Sigmoid colon (tissue), 7 donors: ENCODE results near the gene A2M. TPM values are rescaled to one million over a fixed set of nuclear protein-coding genes. Genes with fewer than 3 reads are reported as not detected.

Source experiments
- DNase-seq: peaks from one replicate; pipeline ENCODE4 v3.0.0-alpha.2; 2019
- H3K27ac ChIP-seq, 4 donors: fragments of 200-600 bp; sonication (generic); one replicate each; pipeline ENCODE4 v1.5.1; 2016 to 2019; ENCODE audit warnings: mild to moderate bottlenecking in 1 of 4
- H3K27me3 ChIP-seq, 3 donors: fragments of 200-600 bp; sonication (generic); one replicate each; pipeline ENCODE4 v1.5.1; 2019; ENCODE audit warnings: mild to moderate bottlenecking in 1 of 3
- H3K36me3 ChIP-seq, 4 donors: fragments of 200-600 bp; sonication (generic); one replicate each; pipeline ENCODE4 v1.5.1; 2016 to 2019
- H3K4me1 ChIP-seq, 4 donors: fragments of 200-600 bp; sonication (generic); one replicate each; pipeline ENCODE4 v1.5.1; 2017 to 2019
- H3K4me3 ChIP-seq, 4 donors: fragments of 200-600 bp; sonication (generic); one replicate each; pipeline ENCODE4 v1.5.1; 2017 to 2019; ENCODE audit warnings: mild to moderate bottlenecking in 2 of 4, moderate library complexity in 1 of 4
- H3K9me3 ChIP-seq, 4 donors: fragments of 200-600 bp in 3 of 4; sonication (generic) in 3 of 4; one replicate each; pipeline versions ENCODE4 v1.5.1 to v1.6.1; 2013 to 2019
- EP300 ChIP-seq, 4 donors: sonication (generic); formaldehyde crosslinking; IDR thresholded peaks; one replicate each; pipeline ENCODE4 v1.6.1; 2017; ENCODE audit warnings: antibody characterized with exemption in 4 of 4
- POLR2A ChIP-seq, 2 donors: fragments of 450-650 bp; IDR thresholded peaks; one replicate each; pipeline ENCODE4 v1.6.1; 2016; ENCODE audit warnings: antibody characterized with exemption in 2 of 2, mild to moderate bottlenecking in 2 of 2, moderate library complexity in 2 of 2
- POLR2AphosphoS5 ChIP-seq, 4 donors: sonication (generic); formaldehyde crosslinking; IDR thresholded peaks; one replicate each; pipeline ENCODE4 v1.6.1; 2017; ENCODE audit warnings: antibody characterized with exemption in 4 of 4
- WGBS, 2 donors: extraction: QIAGEN DNeasy Blood & Tissue Kit; methylation state at CpG; one replicate each; pipeline ENCODE4 v1.1.7; 2013; 5-methylcytosine and 5-hydroxymethylcytosine counted together
- intact Hi-C: fragments of 100-400 bp; cut with DNase I; formaldehyde crosslinking; loops from one replicate; pipeline ENCODE4 v1.15.1; 2023
- polyA plus RNA-seq, 3 donors: library from polyadenylated mRNA; stranded (reverse); fragments of 200-250 nt; gene quantifications; one replicate each; pipeline ENCODE4 v1.2.3, GENCODE V29; 2013
- total RNA-seq, 4 donors: library from RNA; depleted of rRNA; stranded (reverse); fragments of >200 nt; gene quantifications; one replicate each; pipeline ENCODE4 v1.1.0, GENCODE V29; 2016
- TF ChIP-seq, protein P1 (sequence below), 4 experiments: fragments of 450-650 bp in 3 of 4; fragments of 200-600 bp in 1 of 4; IDR thresholded peaks; one replicate each; pipeline ENCODE4 v1.5.1; 2016 to 2019; ENCODE audit warnings: antibody characterized with exemption in 4 of 4, mild to moderate bottlenecking in 3 of 4, moderate library complexity in 2 of 4
- donor health status: healthy with polysubstance abuse.
- donor health status: Bipolar disorder and iron deficiency.
- donor health status: healthy.

Gene A2M
- total and polyA plus RNA-seq, 7 donors: 34.2 to 296 (median 195) TPM

DNA sequence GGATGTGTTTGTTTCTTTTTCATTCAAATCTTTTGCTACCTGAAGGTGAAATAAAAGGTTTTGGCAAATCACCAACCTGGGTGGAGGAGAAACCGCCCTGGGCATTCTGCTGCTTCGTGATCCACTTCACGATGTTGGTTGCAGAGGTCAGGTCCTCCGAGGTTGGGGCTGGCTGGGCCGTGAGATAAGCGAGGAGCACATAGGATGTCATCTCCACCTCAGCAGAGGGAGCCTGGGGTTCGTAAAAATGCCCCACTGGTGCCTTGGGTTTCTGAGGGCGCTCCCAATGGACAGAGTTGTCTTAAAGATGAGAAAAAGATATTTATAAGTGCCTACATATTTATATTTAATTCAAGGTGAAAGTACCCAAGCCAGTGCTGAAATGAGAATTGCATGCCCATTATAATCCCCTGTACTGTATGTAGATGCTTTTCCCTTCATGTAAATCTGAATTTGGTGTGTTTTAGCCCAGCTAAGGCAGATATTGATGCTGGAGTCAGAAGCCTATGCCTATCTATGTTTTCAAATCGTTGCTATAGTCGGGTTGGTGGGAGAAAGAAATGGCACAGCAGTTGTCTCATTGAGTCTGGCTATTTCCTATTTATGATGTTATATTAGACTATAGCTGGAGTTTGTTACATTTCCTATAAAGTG lies 41.1 kb downstream of the A2M start:
- intact Hi-C loops: no loop called here
- WGBS, 2 donors: 81 to 90% methylated on average over 10 of the region's 10 CpGs
- Histone ChIP-seq H3K4me3 (no peak overlapping the region), H3K27ac (no peak overlapping the region), H3K9me3 (no peaks in the 10 kb centered on the region), H3K4me1 (no peaks in the 10 kb centered on the region), H3K36me3 (peaks cover 51 to 100% (median 82%) of the 10 kb centered on the region in 4 donors), H3K27me3 (no peaks in the 10 kb centered on the region)
- DNase-seq: no peak
- TF ChIP-seq POLR2A (IDR thresholded peaks at IDR 0.05) (no peak), POLR2AphosphoS5 (IDR thresholded peaks at IDR 0.05) (no peak), EP300 (IDR thresholded peaks at IDR 0.05) (no peak)
- TF ChIP-seq, protein P1, sequence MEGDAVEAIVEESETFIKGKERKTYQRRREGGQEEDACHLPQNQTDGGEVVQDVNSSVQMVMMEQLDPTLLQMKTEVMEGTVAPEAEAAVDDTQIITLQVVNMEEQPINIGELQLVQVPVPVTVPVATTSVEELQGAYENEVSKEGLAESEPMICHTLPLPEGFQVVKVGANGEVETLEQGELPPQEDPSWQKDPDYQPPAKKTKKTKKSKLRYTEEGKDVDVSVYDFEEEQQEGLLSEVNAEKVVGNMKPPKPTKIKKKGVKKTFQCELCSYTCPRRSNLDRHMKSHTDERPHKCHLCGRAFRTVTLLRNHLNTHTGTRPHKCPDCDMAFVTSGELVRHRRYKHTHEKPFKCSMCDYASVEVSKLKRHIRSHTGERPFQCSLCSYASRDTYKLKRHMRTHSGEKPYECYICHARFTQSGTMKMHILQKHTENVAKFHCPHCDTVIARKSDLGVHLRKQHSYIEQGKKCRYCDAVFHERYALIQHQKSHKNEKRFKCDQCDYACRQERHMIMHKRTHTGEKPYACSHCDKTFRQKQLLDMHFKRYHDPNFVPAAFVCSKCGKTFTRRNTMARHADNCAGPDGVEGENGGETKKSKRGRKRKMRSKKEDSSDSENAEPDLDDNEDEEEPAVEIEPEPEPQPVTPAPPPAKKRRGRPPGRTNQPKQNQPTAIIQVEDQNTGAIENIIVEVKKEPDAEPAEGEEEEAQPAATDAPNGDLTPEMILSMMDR (IDR thresholded peaks at IDR 0.05): no peak

DNA sequence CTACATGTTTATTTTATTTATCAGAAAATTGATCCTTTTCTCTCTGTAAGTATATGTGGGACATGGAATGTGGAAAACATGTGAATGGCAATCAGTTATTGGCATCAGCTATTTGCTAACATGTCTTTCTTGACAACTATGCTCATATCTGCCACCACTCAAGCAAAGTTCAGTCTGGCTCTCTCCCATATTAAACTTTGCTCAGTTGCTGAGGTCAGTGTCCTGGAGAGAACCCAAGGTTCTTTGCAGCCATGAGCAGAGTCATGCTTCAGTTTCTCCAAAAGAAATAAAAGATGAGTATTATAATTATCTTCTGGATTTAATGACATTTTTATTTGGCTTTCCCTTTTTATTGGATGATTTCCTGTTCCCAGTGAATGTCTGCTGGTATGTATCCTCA lies 42.6 kb downstream of the A2M start:
- Histone ChIP-seq H3K4me1 (no peaks in the 10 kb centered on the region), H3K27me3 (no peaks in the 10 kb centered on the region), H3K4me3 (no peak overlapping the region), H3K9me3 (no peaks in the 10 kb centered on the region), H3K27ac (no peak overlapping the region), H3K36me3 (peaks cover 39 to 100% (median 77%) of the 10 kb centered on the region in 4 donors)
- intact Hi-C loops: no loop called here
- TF ChIP-seq POLR2AphosphoS5 (IDR thresholded peaks at IDR 0.05) (no peak), EP300 (IDR thresholded peaks at IDR 0.05) (no peak), POLR2A (IDR thresholded peaks at IDR 0.05) (no peak)
- TF ChIP-seq, protein P1 (IDR thresholded peaks at IDR 0.05): no peak
- no peak for DNase-seq

DNA sequence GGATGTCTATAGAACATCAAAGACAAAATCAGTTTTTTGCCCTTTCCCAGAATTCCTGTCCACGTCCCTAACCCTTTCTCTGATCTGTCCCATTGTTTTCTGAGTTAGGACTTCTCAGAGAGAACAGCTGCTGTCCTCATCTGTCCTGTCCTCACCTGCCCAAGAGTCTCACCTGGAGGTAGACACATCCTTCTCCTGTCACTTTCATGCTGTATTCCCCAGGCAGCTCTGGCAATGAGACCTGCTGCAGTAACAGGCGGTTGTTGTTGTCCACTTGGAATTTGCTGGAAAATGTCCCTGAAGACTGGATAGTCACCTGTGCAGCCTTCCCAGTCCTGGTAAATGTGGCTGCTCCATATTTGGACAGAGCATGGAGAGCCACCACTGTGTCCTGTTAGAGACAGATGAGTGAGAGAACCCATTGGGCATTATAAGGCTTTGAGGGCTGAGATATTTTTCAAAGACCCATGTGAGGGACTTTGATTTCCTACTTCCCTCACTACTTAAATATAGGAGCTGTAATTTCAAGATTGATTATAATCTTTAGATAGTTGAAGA lies 43.2 kb downstream of the A2M start:
- H3K36me3 ChIP-seq: peaks cover 34 to 100% (median 74%) of the 10 kb centered on the region in 4 donors
- H3K9me3 ChIP-seq: no peaks in the 10 kb centered on the region
- 72 to 85% methylated on average over 2 of the region's 2 CpGs for WGBS, 2 donors
- no peak for DNase-seq
- TF ChIP-seq, protein P1 (IDR thresholded peaks at IDR 0.05): no peak
- TF ChIP-seq POLR2A (IDR thresholded peaks at IDR 0.05) (no peak), POLR2AphosphoS5 (IDR thresholded peaks at IDR 0.05) (no peak)
- H3K4me3 ChIP-seq: no peak overlapping the region
- intact Hi-C loops: no loop called here
- H3K27me3 ChIP-seq: no peaks in the 10 kb centered on the region
- no peaks in the 10 kb centered on the region for H3K4me1 ChIP-seq
- H3K27ac ChIP-seq: no peak overlapping the region

DNA sequence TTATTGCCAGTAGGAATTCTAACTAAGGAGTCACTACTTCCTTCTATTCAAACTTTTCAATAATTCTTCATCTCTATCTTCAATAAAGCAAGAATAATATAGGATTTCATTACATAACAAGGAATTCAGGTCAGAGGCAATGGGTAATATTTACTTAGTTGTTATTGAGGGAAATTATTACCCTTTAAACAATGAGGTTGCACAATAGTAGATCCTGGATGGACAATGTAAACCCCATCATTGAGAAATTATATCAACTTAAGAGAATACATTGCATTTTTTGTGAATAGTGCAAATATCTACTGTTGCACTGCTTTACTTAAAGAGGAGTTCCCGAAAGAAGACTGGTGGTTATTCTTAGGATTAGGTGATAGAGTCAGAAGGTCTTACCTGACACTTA lies 43.8 kb downstream of the A2M start:
- Histone ChIP-seq H3K9me3 (no peaks in the 10 kb centered on the region), H3K27me3 (no peaks in the 10 kb centered on the region), H3K36me3 (peaks cover 28 to 99% (median 69%) of the 10 kb centered on the region in 4 donors), H3K4me1 (no peaks in the 10 kb centered on the region), H3K4me3 (no peak overlapping the region), H3K27ac (no peak overlapping the region)
- DNase-seq: no peak
- intact Hi-C loops: no loop called here
- 87 to 93% methylated on average over 1 of the region's 1 CpG for WGBS, 2 donors
- no peak for TF ChIP-seq POLR2A (IDR thresholded peaks at IDR 0.05)
- TF ChIP-seq EP300 (IDR thresholded peaks at IDR 0.05): no peak
- TF ChIP-seq, protein P1 (IDR thresholded peaks at IDR 0.05): no peak
- TF ChIP-seq POLR2AphosphoS5 (IDR thresholded peaks at IDR 0.05): no peak

DNA sequence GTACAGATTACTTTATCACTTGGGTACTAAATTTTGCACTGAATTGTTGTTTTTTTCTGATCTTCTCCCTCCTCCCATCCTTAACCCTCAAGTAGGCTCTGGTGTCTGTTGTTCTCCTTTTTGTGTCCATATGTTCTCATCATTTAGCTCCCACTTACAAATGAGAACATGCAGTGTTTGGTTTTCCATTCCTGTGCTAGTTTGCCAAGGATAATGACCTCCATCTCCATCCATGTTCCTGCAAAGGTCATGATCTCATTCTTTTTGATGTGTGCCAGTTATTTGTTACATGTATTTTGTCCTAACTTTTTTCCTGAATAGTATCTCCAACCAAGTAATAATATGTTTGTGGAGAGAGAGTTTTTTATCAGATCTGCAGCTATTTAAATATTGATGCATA lies 44.2 kb downstream of the A2M start:
- Histone ChIP-seq H3K9me3 (no peaks in the 10 kb centered on the region), H3K4me3 (no peak overlapping the region), H3K4me1 (no peaks in the 10 kb centered on the region), H3K36me3 (peaks cover 23 to 94% (median 65%) of the 10 kb centered on the region in 4 donors), H3K27me3 (no peaks in the 10 kb centered on the region), H3K27ac (no peak overlapping the region)
- no peak for DNase-seq
- intact Hi-C loops: no loop called here
- TF ChIP-seq EP300 (IDR thresholded peaks at IDR 0.05): no peak
- TF ChIP-seq, protein P1 (IDR thresholded peaks at IDR 0.05): no peak
